Measurements from ENCODE around the gene NBAS.

Gene NBAS

DNA sequence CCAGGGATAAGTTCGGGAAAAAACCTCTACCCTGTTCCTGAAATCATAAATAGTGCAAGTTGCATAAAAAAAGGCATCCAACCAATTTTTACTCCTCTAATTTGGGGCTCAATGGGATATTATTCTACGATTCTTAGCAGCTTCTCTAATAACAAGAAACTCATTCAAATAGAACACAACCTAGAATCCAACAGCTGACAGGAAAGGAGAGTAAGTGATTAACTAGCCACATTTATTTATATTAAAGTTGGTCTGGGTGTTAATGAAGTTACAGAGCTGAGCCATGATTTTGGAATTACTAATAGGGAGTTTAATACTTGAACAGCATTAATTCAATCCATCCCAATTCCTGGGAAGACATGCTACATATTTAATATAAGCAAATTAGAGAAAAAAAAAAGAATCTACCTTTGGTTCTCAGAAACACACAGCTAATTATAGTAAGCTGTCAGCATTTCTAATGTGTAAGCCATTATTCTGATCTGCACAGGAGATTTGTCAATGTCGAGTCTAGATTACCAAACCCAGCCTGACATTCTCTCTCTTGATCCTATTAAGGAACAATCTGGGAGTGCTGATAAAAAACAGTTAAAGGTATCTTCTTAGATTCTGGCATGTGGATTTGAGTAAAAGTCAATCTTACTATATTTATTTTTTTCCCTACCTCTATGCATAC, 267.7 kb downstream of the NBAS start:
- Histone ChIP-seq H3K9me3 (ENCODE audit: control extremely low read depth in 1 of 5, control insufficient read depth in 4 of 5, insufficient read depth in 2 of 5, low read depth in 1 of 5, low read length in 4 of 5) (no peaks in the 10 kb centered on the region), H3K27ac (ENCODE audit: insufficient read depth in 1 of 2, low read depth in 1 of 2, low read length in 2 of 2, poor library complexity in 1 of 2, severe bottlenecking in 2 of 2) (no peak overlapping the region), H3K4me3 (ENCODE audit: control insufficient read depth in 1 of 7, extremely low read depth in 1 of 7, insufficient read depth in 4 of 7, low read depth in 2 of 7, low read length in 6 of 7) (no peak overlapping the region), H3K4me1 (ENCODE audit: control extremely low read depth in 1 of 4, control insufficient read depth in 4 of 4, insufficient read depth in 4 of 4, low read length in 3 of 4) (no peaks in the 10 kb centered on the region), H3K27me3 (replicated peaks in 2 of 5; ENCODE audit: control insufficient read depth in 4 of 5, insufficient read depth in 5 of 5, low read length in 4 of 5) (no peaks in the 10 kb centered on the region), H3K36me3 (ENCODE audit: control insufficient read depth in 4 of 4, insufficient read depth in 4 of 4, low read length in 3 of 4) (peaks cover 10 to 31% (median 20%) of the 10 kb centered on the region in 4 experiments)
- ChIA-PET CTCF (no interaction called here), POLR2A (no interaction called here)
- WGBS (ENCODE audit: insufficient coverage), result 100% methylated on average over 2 of the region's 3 CpGs
- no peak for DNase-seq

DNA sequence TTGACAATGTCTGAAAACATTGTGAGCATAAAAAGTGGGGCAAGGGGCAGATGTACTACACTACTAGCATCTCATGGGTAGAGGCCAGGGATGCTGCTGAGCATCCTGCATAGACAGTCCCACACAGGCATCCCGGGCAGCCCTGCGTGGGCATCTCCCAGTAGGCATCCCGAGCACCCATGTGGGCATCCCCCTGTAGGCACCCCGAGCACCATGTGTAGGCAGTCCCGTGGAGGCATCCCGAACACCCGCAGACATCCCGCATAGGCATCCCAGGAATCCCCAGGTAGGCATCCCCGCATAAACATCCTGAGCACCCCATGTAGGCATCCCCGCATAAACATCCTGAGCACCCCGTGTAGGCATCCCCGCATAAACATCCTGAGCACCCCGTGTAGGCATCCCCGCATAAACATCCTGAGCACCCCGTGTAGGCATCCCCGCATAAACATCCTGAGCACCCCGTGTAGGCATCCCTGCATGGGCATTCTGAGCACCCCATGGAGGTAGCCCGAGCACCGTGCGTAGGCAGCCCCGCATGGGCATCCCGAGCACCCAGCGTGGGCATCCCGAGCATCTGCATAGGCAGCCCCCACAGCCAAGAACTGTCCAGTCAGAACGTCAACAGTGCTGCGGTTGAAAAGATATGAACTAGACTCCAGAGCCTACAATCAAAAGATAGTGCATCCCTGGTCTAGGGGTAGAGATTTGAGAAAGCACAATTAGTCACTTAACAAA, 273.5 kb downstream of the NBAS start:
- peaks cover 16 to 48% (median 26%) of the 10 kb centered on the region in 4 experiments for H3K36me3 ChIP-seq (ENCODE audit: control insufficient read depth in 4 of 4, insufficient read depth in 4 of 4, low read length in 3 of 4)
- POLR2A ChIA-PET, result no interaction called here
- 99% methylated on average over 17 of the region's 26 CpGs for WGBS (ENCODE audit: insufficient coverage)

DNA sequence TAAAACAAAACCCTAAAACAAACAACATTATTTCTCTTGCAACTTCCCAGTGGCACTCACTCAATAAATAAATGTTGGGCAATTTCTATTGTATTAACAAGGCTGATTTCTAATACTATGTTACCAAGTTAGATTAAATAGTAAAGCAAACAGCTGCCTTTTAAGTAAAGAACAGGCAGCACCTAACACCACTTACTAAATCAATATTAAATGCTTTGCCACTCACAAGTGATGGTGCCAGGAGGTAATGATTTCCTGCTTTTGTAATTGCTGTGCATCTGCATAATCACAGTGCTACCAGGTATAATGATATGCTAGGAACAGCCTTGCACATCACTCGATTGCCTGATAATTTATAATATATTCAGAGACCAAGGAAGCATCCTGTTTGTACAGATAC, 276.5 kb downstream of the NBAS start:
- Histone ChIP-seq H3K4me1 (ENCODE audit: control extremely low read depth in 1 of 4, control insufficient read depth in 4 of 4, insufficient read depth in 4 of 4, low read length in 3 of 4) (no peaks in the 10 kb centered on the region), H3K27ac (ENCODE audit: insufficient read depth in 1 of 2, low read depth in 1 of 2, low read length in 2 of 2, poor library complexity in 1 of 2, severe bottlenecking in 2 of 2) (no peak overlapping the region), H3K27me3 (replicated peaks in 2 of 5; ENCODE audit: control insufficient read depth in 4 of 5, insufficient read depth in 5 of 5, low read length in 4 of 5) (no peaks in the 10 kb centered on the region), H3K9me3 (ENCODE audit: control extremely low read depth in 1 of 5, control insufficient read depth in 4 of 5, insufficient read depth in 2 of 5, low read depth in 1 of 5, low read length in 4 of 5) (no peaks in the 10 kb centered on the region), H3K36me3 (ENCODE audit: control insufficient read depth in 4 of 4, insufficient read depth in 4 of 4, low read length in 3 of 4) (peaks cover 14 to 34% (median 24%) of the 10 kb centered on the region in 4 experiments), H3K4me3 (ENCODE audit: control insufficient read depth in 1 of 7, extremely low read depth in 1 of 7, insufficient read depth in 4 of 7, low read depth in 2 of 7, low read length in 6 of 7) (no peak overlapping the region)
- POLR2A ChIA-PET, result no interaction called here
- CTCF ChIA-PET, result interaction anchor here (0.7 kb wide), 1 partner anchor 18 kb away, joined by 5 read pairs; no protein-coding TSS in a partner anchor
- DNase-seq, result no peak
- WGBS (ENCODE audit: insufficient coverage), result no CpG with 5 or more reads among the region's 1 CpG

More for the DNA sequence above, 273.5 kb downstream of the NBAS start:
- H3K4me3 ChIP-seq (ENCODE audit: control insufficient read depth in 1 of 7, extremely low read depth in 1 of 7, insufficient read depth in 4 of 7, low read depth in 2 of 7, low read length in 6 of 7), result no peak overlapping the region
- CTCF ChIA-PET, result no interaction called here
- no peaks in the 10 kb centered on the region for H3K9me3 ChIP-seq (ENCODE audit: control extremely low read depth in 1 of 5, control insufficient read depth in 4 of 5, insufficient read depth in 2 of 5, low read depth in 1 of 5, low read length in 4 of 5)
- H3K27me3 ChIP-seq (replicated peaks in 2 of 5; ENCODE audit: control insufficient read depth in 4 of 5, insufficient read depth in 5 of 5, low read length in 4 of 5), result no peaks in the 10 kb centered on the region
- DNase-seq, result no peak
- H3K4me1 ChIP-seq (ENCODE audit: control extremely low read depth in 1 of 4, control insufficient read depth in 4 of 4, insufficient read depth in 4 of 4, low read length in 3 of 4), result no peaks in the 10 kb centered on the region
- no peak overlapping the region for H3K27ac ChIP-seq (ENCODE audit: insufficient read depth in 1 of 2, low read depth in 1 of 2, low read length in 2 of 2, poor library complexity in 1 of 2, severe bottlenecking in 2 of 2)

DNA sequence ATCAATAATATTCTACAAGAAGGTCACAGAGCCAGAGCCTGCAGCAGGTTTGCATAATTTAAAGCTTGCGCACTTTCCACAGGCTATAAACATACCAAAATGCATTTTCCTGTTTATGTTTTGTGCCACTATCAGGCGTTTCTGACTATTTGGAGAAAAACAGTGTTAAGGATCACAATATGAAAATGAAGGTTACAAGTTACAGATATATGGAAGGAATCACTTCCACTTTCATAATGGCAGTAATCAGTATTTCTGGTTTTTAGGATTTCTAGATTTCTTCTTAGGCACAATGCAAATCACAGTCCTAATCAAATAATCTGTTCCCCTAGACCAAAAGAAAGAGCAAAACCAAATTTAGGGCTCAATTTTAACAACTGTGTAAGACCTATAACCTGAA, 279.5 kb downstream of the NBAS start:
- no peak for DNase-seq
- WGBS (ENCODE audit: insufficient coverage), result no CpG with 5 or more reads among the region's 2 CpGs
- Histone ChIP-seq H3K36me3 (ENCODE audit: control insufficient read depth in 4 of 4, insufficient read depth in 4 of 4, low read length in 3 of 4) (peaks cover 7 to 23% (median 16%) of the 10 kb centered on the region in 4 experiments), H3K9me3 (ENCODE audit: control extremely low read depth in 1 of 5, control insufficient read depth in 4 of 5, insufficient read depth in 2 of 5, low read depth in 1 of 5, low read length in 4 of 5) (no peaks in the 10 kb centered on the region), H3K4me3 (ENCODE audit: control insufficient read depth in 1 of 7, extremely low read depth in 1 of 7, insufficient read depth in 4 of 7, low read depth in 2 of 7, low read length in 6 of 7) (no peak overlapping the region), H3K27ac (ENCODE audit: insufficient read depth in 1 of 2, low read depth in 1 of 2, low read length in 2 of 2, poor library complexity in 1 of 2, severe bottlenecking in 2 of 2) (no peak overlapping the region), H3K4me1 (ENCODE audit: control extremely low read depth in 1 of 4, control insufficient read depth in 4 of 4, insufficient read depth in 4 of 4, low read length in 3 of 4) (peaks cover 0 to 11% (median 2%) of the 10 kb centered on the region in 4 experiments), H3K27me3 (replicated peaks in 2 of 5; ENCODE audit: control insufficient read depth in 4 of 5, insufficient read depth in 5 of 5, low read length in 4 of 5) (no peaks in the 10 kb centered on the region)
- ChIA-PET CTCF (no interaction called here), POLR2A (no interaction called here)

DNA sequence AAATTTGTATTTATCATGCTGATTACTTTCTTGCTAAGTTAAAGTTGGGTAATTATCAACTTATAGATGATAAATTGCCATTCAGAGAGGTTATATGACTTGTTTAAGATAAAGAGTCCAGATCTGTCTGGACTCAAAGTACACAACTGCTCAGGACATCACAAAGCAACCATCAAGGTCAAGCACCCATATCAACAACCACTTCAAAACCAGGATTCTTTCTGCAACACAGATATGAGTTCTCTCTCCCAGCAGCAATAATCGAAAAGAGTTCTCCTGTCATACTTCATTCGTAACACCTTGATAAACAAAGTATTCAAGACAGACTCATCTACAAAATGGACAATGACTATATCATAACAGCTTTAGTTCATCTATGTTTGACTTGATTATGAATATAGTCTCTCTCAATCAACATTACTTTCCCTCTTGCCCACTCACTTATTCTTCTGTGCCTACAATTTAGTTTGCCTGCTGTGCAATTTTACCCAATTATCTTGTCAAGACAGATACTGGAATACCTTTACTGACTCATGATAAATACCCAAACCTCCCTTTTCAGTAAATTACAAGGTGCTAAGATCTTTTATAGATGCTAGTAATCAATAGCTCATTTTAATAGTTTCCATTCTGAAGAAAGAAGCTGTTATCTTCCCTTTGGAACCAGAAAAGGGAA, 281.8 kb downstream of the NBAS start:
- no peaks in the 10 kb centered on the region for H3K9me3 ChIP-seq (ENCODE audit: control extremely low read depth in 1 of 5, control insufficient read depth in 4 of 5, insufficient read depth in 2 of 5, low read depth in 1 of 5, low read length in 4 of 5)
- ChIA-PET CTCF (no interaction called here), POLR2A (no interaction called here)
- peaks cover 0 to 15% (median 2%) of the 10 kb centered on the region in 4 experiments for H3K4me1 ChIP-seq (ENCODE audit: control extremely low read depth in 1 of 4, control insufficient read depth in 4 of 4, insufficient read depth in 4 of 4, low read length in 3 of 4)
- WGBS (ENCODE audit: insufficient coverage), result 100% methylated on average over 2 of the region's 2 CpGs
- no peak overlapping the region for H3K4me3 ChIP-seq (ENCODE audit: control insufficient read depth in 1 of 7, extremely low read depth in 1 of 7, insufficient read depth in 4 of 7, low read depth in 2 of 7, low read length in 6 of 7)
- no peaks in the 10 kb centered on the region for H3K27me3 ChIP-seq (replicated peaks in 2 of 5; ENCODE audit: control insufficient read depth in 4 of 5, insufficient read depth in 5 of 5, low read length in 4 of 5)
- DNase-seq, result no peak
- peaks cover 5 to 25% (median 18%) of the 10 kb centered on the region in 4 experiments for H3K36me3 ChIP-seq (ENCODE audit: control insufficient read depth in 4 of 4, insufficient read depth in 4 of 4, low read length in 3 of 4)
- H3K27ac ChIP-seq (ENCODE audit: insufficient read depth in 1 of 2, low read depth in 1 of 2, low read length in 2 of 2, poor library complexity in 1 of 2, severe bottlenecking in 2 of 2), result no peak overlapping the region

DNA sequence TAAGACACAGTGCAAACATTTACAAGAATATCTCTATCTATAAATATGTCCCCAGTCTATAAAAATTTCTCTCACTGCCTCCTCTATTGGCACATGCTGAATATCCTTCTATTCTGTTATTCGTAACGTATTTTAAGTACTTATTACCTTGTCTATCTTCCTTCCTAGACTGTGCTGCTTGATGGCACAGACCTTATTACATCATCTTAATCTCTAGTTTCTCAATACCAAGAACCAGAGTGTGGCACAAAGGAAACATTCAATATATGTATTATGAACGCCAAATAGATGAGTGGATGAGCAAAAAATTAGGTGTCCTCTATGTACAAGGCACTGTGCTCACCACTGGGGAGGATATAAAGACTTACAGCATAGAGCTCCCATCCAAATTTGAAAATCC, 282.8 kb downstream of the NBAS start:
- POLR2A ChIA-PET, result no interaction called here
- H3K27ac ChIP-seq (ENCODE audit: insufficient read depth in 1 of 2, low read depth in 1 of 2, low read length in 2 of 2, poor library complexity in 1 of 2, severe bottlenecking in 2 of 2), result no peak overlapping the region
- no peaks in the 10 kb centered on the region for H3K27me3 ChIP-seq (replicated peaks in 2 of 5; ENCODE audit: control insufficient read depth in 4 of 5, insufficient read depth in 5 of 5, low read length in 4 of 5)
- peaks cover 0 to 15% (median 3%) of the 10 kb centered on the region in 4 experiments for H3K4me1 ChIP-seq (ENCODE audit: control extremely low read depth in 1 of 4, control insufficient read depth in 4 of 4, insufficient read depth in 4 of 4, low read length in 3 of 4)
- CTCF ChIA-PET, result no interaction called here
- DNase-seq, result no peak
- no peak overlapping the region for H3K4me3 ChIP-seq (ENCODE audit: control insufficient read depth in 1 of 7, extremely low read depth in 1 of 7, insufficient read depth in 4 of 7, low read depth in 2 of 7, low read length in 6 of 7)
- 100% methylated on average over 2 of the region's 3 CpGs for WGBS (ENCODE audit: insufficient coverage)
- H3K36me3 ChIP-seq (ENCODE audit: control insufficient read depth in 4 of 4, insufficient read depth in 4 of 4, low read length in 3 of 4), result peaks cover 5 to 28% (median 16%) of the 10 kb centered on the region in 4 experiments
- H3K9me3 ChIP-seq (ENCODE audit: control extremely low read depth in 1 of 5, control insufficient read depth in 4 of 5, insufficient read depth in 2 of 5, low read depth in 1 of 5, low read length in 4 of 5), result no peaks in the 10 kb centered on the region

DNA sequence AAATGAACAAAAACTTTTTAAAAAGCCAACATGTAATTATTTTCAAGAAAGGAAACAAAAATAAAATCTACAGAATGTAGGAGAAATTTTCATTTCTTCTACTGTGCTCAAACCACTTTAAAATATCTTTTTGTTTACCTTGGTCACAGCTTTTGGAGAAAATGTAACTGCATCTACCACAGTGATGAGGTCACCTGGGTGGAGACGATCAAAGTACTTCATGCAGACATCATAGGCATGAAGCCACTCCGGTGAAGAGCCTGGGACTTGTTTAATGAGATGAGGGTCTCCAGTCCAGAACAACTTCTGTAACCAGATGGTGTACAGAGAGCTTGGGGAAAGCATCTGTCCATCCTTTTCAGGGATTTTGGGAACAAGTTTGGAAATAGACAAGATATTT, 285.8 kb downstream of the NBAS start:
- ChIA-PET POLR2A (interaction anchor here (0.6 kb wide), 1 partner anchor 30 kb away, joined by 3 read pairs; no protein-coding TSS in a partner anchor), CTCF (interaction anchor here (0.7 kb wide), 1 partner anchor 33 kb away, joined by 3 read pairs; no protein-coding TSS in a partner anchor)
- H3K9me3 ChIP-seq (ENCODE audit: control extremely low read depth in 1 of 5, control insufficient read depth in 4 of 5, insufficient read depth in 2 of 5, low read depth in 1 of 5, low read length in 4 of 5), result no peaks in the 10 kb centered on the region
- H3K27me3 ChIP-seq (replicated peaks in 2 of 5; ENCODE audit: control insufficient read depth in 4 of 5, insufficient read depth in 5 of 5, low read length in 4 of 5), result no peaks in the 10 kb centered on the region
- H3K4me1 ChIP-seq (ENCODE audit: control extremely low read depth in 1 of 4, control insufficient read depth in 4 of 4, insufficient read depth in 4 of 4, low read length in 3 of 4), result peaks cover 0 to 20% (median 4%) of the 10 kb centered on the region in 4 experiments
- peaks cover 0 to 21% (median 13%) of the 10 kb centered on the region in 4 experiments for H3K36me3 ChIP-seq (ENCODE audit: control insufficient read depth in 4 of 4, insufficient read depth in 4 of 4, low read length in 3 of 4)
- no peak overlapping the region for H3K4me3 ChIP-seq (ENCODE audit: control insufficient read depth in 1 of 7, extremely low read depth in 1 of 7, insufficient read depth in 4 of 7, low read depth in 2 of 7, low read length in 6 of 7)
- DNase-seq, result no peak
- WGBS (ENCODE audit: insufficient coverage), result 100% methylated on average over 2 of the region's 2 CpGs
- H3K27ac ChIP-seq (ENCODE audit: insufficient read depth in 1 of 2, low read depth in 1 of 2, low read length in 2 of 2, poor library complexity in 1 of 2, severe bottlenecking in 2 of 2), result no peak overlapping the region

Data from common myeloid progenitor, CD34-positive (primary cell).